ENCODE results near the gene ITCH.

DNA sequence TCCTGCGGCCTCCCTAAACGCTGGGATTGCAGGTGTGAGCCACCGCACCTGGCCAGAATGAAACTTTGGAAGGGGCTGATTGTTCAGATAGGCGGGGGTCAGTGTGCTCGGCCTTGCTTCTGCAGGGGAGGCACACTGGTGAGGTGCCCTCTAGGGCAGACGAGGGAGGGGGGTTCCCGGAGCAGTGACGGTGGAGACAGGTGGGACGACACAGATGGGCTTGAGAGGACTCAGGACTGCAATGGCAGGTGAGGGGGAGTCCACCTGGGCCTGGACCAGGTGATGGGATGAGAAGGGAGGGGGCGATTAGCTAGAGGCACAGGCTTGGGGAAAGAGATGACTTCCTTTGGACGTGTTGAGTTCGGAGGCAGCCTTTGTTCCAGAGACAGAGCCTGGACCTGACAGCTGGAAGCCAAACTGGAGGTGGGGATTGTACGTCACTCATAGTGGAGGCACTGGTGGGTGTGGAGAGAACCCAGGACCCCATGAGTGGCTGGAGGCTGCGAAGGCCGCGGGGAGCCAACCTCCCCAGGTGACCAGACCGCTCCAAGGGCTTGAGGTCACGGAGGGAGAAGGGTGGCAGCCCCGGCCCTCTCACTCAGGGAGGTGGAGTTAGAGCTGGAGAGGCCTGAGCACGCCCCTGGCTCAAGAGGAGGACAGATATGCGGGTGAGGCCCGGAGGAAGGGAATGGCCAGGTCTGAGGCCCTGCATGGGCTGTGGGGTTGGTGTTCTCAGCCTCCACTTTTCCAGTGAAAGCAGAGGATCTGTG, 185.0 kb downstream of the ITCH start:
- TF ChIP-seq, protein P1, sequence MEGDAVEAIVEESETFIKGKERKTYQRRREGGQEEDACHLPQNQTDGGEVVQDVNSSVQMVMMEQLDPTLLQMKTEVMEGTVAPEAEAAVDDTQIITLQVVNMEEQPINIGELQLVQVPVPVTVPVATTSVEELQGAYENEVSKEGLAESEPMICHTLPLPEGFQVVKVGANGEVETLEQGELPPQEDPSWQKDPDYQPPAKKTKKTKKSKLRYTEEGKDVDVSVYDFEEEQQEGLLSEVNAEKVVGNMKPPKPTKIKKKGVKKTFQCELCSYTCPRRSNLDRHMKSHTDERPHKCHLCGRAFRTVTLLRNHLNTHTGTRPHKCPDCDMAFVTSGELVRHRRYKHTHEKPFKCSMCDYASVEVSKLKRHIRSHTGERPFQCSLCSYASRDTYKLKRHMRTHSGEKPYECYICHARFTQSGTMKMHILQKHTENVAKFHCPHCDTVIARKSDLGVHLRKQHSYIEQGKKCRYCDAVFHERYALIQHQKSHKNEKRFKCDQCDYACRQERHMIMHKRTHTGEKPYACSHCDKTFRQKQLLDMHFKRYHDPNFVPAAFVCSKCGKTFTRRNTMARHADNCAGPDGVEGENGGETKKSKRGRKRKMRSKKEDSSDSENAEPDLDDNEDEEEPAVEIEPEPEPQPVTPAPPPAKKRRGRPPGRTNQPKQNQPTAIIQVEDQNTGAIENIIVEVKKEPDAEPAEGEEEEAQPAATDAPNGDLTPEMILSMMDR (IDR thresholded peaks at IDR 0.05): no peak
- TF ChIP-seq POLR2AphosphoS5 (IDR thresholded peaks at IDR 0.05) (no peak), EP300 (IDR thresholded peaks at IDR 0.05) (no peak)
